GM04504 (cell line): ENCODE results near the gene DMWD.
"Not testable (repeated sequence)": the region's sequence is repeated elsewhere in the genome, so short reads cannot be mapped to it uniquely, and the experiment has no call there.

ENCODE experiments used
- DNase-seq: peaks from one replicate; pipeline ENCODE4 v3.0.0-alpha.2; 2012; ENCODE audit warnings: low read depth

Gene DMWD

GRCh38 chr19:45815481-45816216 lies 23.0 kb upstream of the DMWD start:
- DNase-seq = no peak

GRCh38 chr19:45814851-45815480 lies 22.3 kb upstream of the DMWD start, which contains the start of gene RSPH6A:
Gene RSPH6A (minus strand): TSS chr19:45815308. CDS start chr19:45815176, 132 bp downstream.
- no peak for DNase-seq

GRCh38 chr19:45814166-45814780 lies 21.6 kb upstream of the DMWD start:
- no peak for DNase-seq

GRCh38 chr19:45812297-45812696 lies 19.7 kb upstream of the DMWD start:
- no peak for DNase-seq

GRCh38 chr19:45809643-45810159 lies 17.1 kb upstream of the DMWD start:
- DNase-seq = peak; percentile 28

- no peak for DNase-seq
Observed at GRCh38 chr19:45805719-45806118, 13.1 kb upstream of the DMWD start.

- no peak for DNase-seq
Observed at GRCh38 chr19:45804959-45805230, 12.2 kb upstream of the DMWD start.

GRCh38 chr19:45804140-45804958 lies 11.7 kb upstream of the DMWD start:
- DNase-seq = no peak

- DNase-seq = no peak
Observed at GRCh38 chr19:45801603-45802175, 9.0 kb upstream of the DMWD start.

GRCh38 chr19:45800070-45800553 lies 7.5 kb upstream of the DMWD start:
- no peak for DNase-seq

GRCh38 chr19:45799541-45799940 lies 6.9 kb upstream of the DMWD start:
- DNase-seq = not testable (repeated sequence)

GRCh38 chr19:45798995-45799517 lies 6.4 kb upstream of the DMWD start:
- DNase-seq = peak; percentile 67

GRCh38 chr19:45794627-45795026 lies 2.0 kb upstream of the DMWD start:
- DNase-seq = no peak

- DNase-seq = no peak
Observed at GRCh38 chr19:45793876-45794275, 1.2 kb upstream of the DMWD start.

- no peak for DNase-seq
Observed at GRCh38 chr19:45793178-45793564, 526 bp upstream of the DMWD start.

- no peak for DNase-seq
Observed at GRCh38 chr19:45791744-45792469, 738 bp downstream of the DMWD start.

GRCh38 chr19:45790942-45791341 lies 1.7 kb downstream of the DMWD start:
- DNase-seq = no peak

- DNase-seq = no peak
Observed at GRCh38 chr19:45789035-45789786, 3.4 kb downstream of the DMWD start.

- no peak for DNase-seq
Observed at GRCh38 chr19:45786533-45786894, 6.1 kb downstream of the DMWD start.
